Measurements from ENCODE around the gene SLC29A3.

The SLC29A3 gene

GRCh38 chr10:71388171-71388570 lies 69.1 kb downstream of the SLC29A3 start:
- H3K4me3 ChIP-seq (ENCODE audit: low read depth, low read length): no peak overlapping the region
- H3K4me1 ChIP-seq: no peaks in the 10 kb centered on the region
- TF ChIP-seq, protein P1, sequence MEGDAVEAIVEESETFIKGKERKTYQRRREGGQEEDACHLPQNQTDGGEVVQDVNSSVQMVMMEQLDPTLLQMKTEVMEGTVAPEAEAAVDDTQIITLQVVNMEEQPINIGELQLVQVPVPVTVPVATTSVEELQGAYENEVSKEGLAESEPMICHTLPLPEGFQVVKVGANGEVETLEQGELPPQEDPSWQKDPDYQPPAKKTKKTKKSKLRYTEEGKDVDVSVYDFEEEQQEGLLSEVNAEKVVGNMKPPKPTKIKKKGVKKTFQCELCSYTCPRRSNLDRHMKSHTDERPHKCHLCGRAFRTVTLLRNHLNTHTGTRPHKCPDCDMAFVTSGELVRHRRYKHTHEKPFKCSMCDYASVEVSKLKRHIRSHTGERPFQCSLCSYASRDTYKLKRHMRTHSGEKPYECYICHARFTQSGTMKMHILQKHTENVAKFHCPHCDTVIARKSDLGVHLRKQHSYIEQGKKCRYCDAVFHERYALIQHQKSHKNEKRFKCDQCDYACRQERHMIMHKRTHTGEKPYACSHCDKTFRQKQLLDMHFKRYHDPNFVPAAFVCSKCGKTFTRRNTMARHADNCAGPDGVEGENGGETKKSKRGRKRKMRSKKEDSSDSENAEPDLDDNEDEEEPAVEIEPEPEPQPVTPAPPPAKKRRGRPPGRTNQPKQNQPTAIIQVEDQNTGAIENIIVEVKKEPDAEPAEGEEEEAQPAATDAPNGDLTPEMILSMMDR (IDR thresholded peaks at IDR 0.05; ENCODE audit: low read depth, low read length): no peak
- H3K27me3 ChIP-seq: no peaks in the 10 kb centered on the region
- no peaks in the 10 kb centered on the region for H3K9me3 ChIP-seq
- DNase-seq: no peak
- H3K36me3 ChIP-seq: no peaks in the 10 kb centered on the region

GRCh38 chr10:71388583-71389310 lies 69.7 kb downstream of the SLC29A3 start:
- no peak for DNase-seq
- Histone ChIP-seq H3K4me3 (ENCODE audit: low read depth, low read length) (no peak overlapping the region), H3K36me3 (no peaks in the 10 kb centered on the region), H3K27me3 (no peaks in the 10 kb centered on the region), H3K4me1 (no peaks in the 10 kb centered on the region), H3K9me3 (no peaks in the 10 kb centered on the region)
- TF ChIP-seq, protein P1 (IDR thresholded peaks at IDR 0.05; ENCODE audit: low read depth, low read length): no peak

DNA sequence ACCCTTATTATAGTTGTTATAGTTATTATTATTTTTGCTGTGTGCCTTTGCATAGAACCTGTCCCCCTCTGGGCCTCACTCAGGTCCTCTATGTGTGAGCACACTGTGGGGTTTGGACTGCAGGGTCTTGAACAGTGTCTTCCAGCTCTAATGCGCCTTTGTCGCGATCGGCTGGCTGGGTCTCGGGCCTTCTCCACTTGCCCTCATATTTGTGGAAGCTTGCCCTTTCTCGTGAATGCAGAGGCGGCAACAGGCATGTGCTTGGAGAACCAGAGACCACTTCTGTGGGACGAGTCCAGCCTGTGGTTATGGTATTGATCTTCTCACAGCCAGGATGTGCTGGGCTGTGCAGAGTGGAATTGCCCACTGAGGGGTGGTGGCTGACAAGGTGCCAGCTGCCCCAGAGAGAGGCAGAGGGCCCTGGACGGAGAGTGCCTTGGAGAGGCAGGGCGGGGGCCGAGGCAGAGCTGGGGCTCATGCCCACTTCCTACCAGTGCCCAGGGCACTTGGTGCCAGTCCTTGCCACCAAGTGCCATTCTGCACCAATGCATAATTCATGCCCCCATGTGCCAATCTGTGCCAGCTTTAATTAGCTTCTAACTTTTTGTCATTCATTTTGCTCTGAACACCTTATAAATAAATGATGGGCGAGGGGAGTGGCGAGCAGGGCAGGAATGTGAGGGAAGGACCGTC lies 70.9 kb downstream of the SLC29A3 start:
- Histone ChIP-seq H3K4me1 (no peaks in the 10 kb centered on the region), H3K27me3 (no peaks in the 10 kb centered on the region), H3K9me3 (no peaks in the 10 kb centered on the region), H3K4me3 (ENCODE audit: low read depth, low read length) (no peak overlapping the region), H3K36me3 (no peaks in the 10 kb centered on the region)
- no peak for DNase-seq
- TF ChIP-seq, protein P1 (IDR thresholded peaks at IDR 0.05; ENCODE audit: low read depth, low read length): no peak

- Histone ChIP-seq H3K9me3 (no peaks in the 10 kb centered on the region), H3K4me3 (ENCODE audit: low read depth, low read length) (no peak overlapping the region), H3K27me3 (no peaks in the 10 kb centered on the region), H3K4me1 (no peaks in the 10 kb centered on the region), H3K36me3 (no peaks in the 10 kb centered on the region)
- TF ChIP-seq, protein P1 (IDR thresholded peaks at IDR 0.05; ENCODE audit: low read depth, low read length): no peak
- DNase-seq: no peak
Observed at GRCh38 chr10:71390461-71390835, 71.4 kb downstream of the SLC29A3 start.

- DNase-seq: no peak
- Histone ChIP-seq H3K36me3 (no peaks in the 10 kb centered on the region), H3K4me1 (no peaks in the 10 kb centered on the region), H3K27me3 (no peaks in the 10 kb centered on the region), H3K9me3 (no peaks in the 10 kb centered on the region), H3K4me3 (ENCODE audit: low read depth, low read length) (no peak overlapping the region)
- TF ChIP-seq, protein P1 (IDR thresholded peaks at IDR 0.05; ENCODE audit: low read depth, low read length): no peak
Observed at GRCh38 chr10:71390921-71391690, 72.0 kb downstream of the SLC29A3 start.

All from BE2C (cell line).